Islet of Langerhans (tissue), 1 donor: ENCODE results near the gene RHOC.

Experiments
- FAIRE-seq: peaks from one replicate; lab custom pipeline; 2011; peaks lifted over from hg19 to GRCh38; lab: Jason Lieb, UNC

The RHOC gene

GRCh38 chr1:112701227-112702066 is 5.5 kb downstream of the RHOC start:
- FAIRE-seq = no peak

GRCh38 chr1:112700290-112701226 is 6.4 kb downstream of the RHOC start:
- no peak for FAIRE-seq

GRCh38 chr1:112699425-112700144 is 7.3 kb downstream of the RHOC start:
- FAIRE-seq = no peak

- FAIRE-seq = no peak
Observed at GRCh38 chr1:112698366-112699310, 8.3 kb downstream of the RHOC start.

DNA sequence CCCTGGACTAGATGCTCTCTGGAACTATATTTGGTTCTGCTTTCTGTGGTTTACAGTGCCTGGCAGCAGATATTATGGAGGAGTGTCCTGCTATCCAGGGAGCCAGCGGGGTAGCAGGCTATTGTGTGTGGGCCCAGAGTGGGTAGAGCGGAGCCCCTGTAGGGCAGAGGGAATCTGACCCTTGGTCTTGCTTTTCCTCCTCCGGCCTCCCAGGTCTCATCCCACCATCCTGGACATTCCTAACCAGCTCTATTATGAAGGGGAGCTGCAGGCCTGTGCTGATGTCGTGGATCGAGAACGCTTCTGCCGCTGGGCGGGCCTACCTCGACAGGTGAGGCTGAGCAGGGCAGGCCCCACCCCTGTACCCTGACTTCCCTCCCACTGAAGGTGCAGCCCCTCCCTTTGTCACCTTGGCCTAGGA is 9.1 kb downstream of the RHOC start:
- no peak for FAIRE-seq

DNA sequence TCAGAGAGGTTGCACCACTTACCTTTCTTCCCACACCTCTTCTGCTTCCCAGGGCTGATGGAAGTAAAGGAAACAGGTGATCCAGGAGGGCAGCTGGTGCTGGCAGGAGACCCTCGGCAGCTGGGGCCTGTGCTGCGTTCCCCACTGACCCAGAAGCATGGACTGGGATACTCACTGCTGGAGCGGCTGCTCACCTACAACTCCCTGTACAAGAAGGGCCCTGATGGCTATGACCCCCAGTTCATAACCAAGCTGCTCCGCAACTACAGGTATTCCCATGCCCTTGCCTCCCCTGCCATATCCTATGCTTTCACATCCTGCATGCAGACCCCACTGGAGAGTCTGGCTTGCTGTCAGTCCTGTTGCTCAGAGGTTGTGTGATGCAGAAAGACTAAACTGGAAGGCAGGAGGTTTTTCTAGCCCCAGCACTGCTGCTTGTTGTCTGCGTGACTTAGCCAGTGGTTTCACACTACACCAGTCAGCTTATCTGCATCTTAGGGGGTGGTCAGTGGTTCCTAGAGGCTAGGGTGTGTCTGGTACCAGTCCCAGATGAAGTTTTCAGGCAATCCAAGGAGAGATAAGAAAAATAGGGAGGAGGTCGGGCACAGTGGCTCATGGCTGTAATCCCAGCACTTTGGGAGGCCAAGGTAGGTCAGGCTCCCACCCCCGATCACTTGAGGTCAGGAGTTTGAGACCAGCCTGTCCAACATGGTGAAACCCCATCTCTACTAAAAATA is 10.2 kb downstream of the RHOC start:
- no peak for FAIRE-seq

GRCh38 chr1:112695276-112695675 is 11.7 kb downstream of the RHOC start:
- FAIRE-seq = no peak

DNA sequence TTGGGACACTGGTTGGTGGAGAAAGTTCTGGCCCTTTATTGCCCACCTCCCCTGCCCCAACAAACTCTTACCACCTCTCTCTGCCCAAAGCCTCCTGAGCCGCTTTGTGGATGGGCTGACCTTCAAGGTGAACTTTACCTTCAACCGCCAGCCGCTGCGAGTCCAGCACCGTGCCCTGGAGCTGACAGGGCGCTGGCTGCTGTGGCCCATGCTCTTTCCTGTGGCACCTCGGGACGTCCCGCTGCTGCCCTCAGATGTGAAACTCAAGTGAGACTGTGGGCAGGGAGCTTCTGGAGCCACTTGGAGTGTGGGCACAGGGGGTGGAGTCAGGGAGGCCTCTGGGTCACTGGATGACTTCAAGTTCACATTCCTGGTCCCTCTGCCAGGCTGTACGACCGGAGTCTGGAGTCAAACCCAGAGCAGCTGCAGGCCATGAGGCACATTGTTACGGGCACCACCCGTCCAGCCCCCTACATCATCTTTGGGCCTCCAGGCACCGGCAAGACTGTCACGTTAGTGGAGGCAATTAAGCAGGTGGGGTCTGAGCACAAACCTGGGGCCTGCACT is 12.5 kb downstream of the RHOC start:
- no peak for FAIRE-seq

DNA sequence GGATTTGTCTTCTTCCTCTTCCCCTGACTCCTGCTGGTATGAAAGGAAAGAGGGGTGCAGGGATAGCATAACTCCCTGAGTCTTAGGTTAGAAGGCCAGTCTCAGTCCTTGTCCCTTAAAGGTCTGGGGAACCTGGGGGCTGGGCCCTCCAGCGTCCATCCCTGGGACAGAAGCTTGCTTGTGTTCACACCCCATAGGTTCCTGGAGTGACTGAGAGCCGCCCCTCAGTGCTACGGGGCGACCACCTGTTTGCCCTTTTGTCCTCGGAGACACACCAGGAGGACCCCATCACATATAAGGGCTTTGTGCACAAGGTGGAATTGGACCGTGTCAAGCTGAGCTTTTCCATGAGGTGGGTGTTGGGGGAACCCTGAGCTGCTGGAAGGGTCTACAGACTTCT is 13.1 kb downstream of the RHOC start:
- no peak for FAIRE-seq

GRCh38 chr1:112692681-112693080 is 14.2 kb downstream of the RHOC start:
- no peak for FAIRE-seq

- FAIRE-seq = no peak
Observed at GRCh38 chr1:112689842-112690237, 17.1 kb downstream of the RHOC start.

DNA sequence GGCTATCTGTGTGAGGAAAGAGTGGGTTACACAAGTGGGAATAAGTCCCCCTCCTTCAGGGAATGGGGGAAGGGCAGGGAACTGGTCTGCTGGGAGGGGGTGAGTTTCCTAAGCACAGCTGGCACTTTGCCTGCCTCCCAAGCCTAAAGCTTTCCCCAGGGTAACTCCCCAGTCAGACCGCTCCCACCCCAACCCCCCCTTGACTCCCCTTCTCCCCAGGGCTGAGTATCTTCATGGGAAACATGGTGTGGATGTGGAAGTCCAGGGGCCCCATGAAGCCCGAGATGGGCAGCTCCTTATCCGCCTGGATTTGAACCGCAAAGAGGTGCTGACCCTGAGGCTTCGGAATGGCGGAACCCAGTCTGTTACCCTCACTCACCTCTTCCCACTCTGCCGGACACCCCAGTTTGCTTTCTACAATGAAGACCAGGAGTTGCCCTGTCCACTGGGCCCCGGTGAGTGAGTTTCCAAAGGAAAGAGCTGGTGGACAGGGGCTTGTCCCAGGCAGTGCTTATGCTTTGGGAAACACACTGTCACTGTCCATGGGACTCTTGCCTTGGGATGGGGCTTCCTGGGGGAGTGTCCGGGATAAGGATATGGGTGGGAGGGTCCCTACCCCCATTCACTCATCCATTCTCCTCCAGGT is 17.6 kb downstream of the RHOC start:
- FAIRE-seq = no peak

DNA sequence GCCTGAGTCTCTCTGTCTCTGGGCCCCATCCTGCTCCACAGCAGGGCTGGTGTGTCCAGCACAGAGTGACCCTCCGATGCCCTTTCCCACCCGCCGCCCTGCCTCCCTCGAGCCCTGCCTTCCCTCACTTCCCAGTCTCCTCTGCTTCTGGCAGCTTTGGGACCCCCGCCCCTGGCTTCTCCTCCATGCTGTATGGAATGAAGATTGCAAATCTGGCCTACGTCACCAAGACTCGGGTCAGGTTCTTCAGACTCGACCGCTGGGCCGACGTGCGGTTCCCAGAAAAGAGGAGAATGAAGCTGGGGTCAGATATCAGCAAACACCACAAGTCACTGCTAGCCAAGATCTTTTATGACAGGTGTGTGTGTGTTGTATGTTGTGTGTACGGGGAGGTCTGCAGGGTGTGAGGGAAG is 18.1 kb downstream of the RHOC start:
- no peak for FAIRE-seq

DNA sequence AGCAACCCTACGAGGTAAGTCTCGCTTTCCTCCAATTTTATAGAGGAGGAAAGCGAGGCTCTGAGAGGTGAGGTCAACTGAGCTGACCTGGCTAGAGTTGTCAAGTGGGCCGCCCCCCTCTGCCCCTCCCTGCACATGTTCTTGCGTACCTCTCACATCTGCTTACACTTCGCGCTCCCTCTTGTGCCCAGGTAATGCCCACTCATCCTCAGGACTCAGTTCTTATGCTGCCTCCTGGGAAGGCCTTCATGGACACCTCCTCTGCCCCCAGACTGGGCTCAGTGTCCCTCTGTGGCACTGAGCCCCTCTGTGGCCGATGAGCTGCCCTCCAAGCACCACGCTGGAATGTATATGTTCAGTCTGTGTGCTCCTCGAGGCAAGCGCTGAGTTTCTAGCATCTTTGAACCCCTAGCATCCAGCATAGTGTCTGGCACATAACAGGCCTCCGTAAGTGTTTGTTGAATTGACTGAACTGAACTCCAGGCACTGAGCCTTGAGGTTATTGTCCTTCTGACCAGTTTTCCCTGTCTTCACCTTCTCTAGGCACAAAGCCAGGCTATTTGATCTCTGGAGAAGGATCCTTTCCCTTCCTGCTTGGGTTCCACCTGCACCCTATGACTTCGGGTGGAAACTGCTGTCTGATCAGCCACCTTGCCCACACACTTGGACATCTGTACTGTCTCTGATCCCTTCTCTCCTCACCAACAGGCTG is 19.0 kb downstream of the RHOC start:
- no peak for FAIRE-seq

DNA sequence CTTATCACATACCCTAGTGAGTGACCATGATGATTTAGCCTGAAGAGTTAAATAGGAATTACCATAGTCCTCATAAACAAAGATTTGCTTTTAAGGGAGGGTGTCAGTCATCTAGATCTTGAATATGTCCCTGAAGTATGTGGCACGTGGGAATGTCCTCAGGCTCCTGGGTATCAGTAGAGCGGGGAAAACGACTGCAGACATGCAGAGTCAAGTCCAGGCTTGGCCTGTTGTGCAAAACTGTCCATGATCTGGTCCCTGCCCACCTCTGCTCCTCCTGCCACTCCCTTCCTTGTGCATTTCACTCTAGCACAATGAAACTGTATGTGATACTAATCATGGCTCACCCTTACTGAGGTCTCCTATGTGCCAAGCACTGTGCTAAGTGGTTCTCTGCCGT is 19.6 kb downstream of the RHOC start:
- FAIRE-seq = no peak

DNA sequence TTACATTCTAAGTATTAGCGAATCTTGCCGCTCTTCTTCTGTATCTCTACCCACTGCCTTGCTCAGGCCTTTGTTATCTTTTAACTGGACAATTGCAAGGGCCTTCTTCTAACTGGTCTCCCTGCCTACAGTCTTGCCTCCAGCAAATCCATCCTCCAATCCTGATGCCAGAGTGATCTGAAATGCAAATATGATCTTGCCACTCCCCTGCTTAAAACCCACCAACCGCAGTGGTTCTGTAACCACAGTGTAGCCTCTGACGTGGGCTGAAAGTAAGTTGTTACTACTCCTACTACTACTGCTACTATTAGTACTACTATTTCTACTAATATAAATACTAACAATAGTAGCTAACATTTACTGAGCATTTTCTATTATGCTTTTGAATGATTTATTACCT is 20.1 kb downstream of the RHOC start:
- FAIRE-seq = no peak

DNA sequence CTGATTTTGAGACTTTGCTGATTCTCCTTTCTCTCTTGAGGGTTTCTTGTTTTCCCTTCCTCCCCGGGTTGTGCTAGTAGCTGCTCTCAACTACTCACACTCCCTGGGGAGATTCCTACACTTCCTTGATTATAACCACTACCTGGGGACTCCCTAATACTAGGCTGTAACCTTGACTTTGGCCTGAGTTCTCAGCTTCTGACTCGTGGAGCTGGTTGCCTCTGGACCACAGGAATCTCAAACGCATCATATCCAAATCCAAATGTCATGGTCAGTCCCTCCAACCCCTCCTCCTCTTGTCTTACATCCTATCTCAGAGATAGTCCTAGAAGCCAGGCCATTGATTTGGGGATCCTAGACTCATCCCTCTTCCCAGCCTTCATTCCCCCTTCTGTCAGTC is 20.5 kb downstream of the RHOC start:
- no peak for FAIRE-seq

GRCh38 chr1:112685913-112686312 is 21.0 kb downstream of the RHOC start:
- FAIRE-seq = no peak

DNA sequence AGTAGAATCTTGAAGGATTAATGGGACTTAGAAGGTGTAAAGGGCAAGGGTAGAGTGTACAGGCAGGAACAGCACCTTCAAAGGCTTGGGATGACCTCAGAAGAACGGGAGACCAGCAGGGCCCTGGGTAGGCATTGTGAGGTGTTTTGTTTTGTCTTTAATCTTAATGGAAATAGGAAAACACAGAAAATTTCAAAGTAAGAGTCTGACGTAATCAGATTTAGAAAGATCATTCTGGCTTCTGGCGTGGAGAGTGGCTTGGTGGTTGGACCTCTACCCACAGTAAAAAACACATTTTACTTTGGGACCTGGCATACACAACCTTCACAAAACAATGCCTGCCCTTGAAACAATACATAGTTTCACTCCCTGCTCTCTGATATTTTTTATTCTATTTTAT is 28.3 kb downstream of the RHOC start:
- no peak for FAIRE-seq
